GM21825 (cell line): ENCODE measurements around the gene SMLR1.

Experiments used
- ATAC-seq: cut with Tn5 transposase; IDR thresholded peaks from one replicate; pipeline ENCODE4 v1.9.1; 2021; ENCODE audit warnings: mild to moderate bottlenecking, moderate library complexity; ENCODE audit not compliant: unreplicated experiment

Gene SMLR1

GRCh38 chr6:130824978-130825694, 2.1 kb upstream of the SMLR1 start:
- ATAC-seq, result no peak

- no peak for ATAC-seq
Observed at GRCh38 chr6:130825772-130826441, 1.3 kb upstream of the SMLR1 start.

DNA sequence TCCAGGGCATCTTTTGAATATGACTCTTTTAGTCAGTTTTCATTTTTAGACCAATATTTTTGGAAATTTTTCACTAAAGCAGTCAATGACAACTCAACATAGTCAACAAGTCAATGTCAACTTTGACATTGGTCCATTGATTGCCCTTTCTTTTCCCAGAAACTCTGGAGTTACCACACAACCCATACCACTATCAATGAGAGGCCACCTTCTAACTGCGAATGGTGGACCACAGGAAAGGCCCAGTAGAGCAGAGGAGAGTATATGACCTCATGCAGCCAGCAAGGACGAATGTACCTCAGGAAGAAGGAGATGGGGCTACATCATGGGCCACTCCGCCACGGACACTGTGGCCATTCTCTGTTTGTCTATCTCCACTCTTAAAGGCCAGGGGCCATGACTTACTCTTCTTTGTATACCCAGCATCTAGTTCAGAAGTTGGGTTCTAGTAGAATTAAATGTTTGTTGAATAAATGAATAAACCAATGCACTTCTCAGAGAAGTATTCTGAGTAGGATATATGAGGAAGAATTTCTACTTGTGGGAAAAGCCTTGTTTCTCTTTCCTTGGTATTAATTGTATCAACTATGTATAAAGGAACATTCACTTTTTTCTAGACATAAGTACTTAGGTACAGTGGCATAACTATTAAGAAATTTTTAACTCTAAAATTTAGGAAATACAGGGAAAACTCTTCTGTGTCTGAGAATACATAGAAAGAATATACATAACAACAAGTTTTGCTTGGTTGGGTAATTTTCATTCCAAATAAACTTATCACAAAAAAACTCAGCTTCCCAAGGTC, 562 bp upstream of the SMLR1 start:
- no peak for ATAC-seq

DNA sequence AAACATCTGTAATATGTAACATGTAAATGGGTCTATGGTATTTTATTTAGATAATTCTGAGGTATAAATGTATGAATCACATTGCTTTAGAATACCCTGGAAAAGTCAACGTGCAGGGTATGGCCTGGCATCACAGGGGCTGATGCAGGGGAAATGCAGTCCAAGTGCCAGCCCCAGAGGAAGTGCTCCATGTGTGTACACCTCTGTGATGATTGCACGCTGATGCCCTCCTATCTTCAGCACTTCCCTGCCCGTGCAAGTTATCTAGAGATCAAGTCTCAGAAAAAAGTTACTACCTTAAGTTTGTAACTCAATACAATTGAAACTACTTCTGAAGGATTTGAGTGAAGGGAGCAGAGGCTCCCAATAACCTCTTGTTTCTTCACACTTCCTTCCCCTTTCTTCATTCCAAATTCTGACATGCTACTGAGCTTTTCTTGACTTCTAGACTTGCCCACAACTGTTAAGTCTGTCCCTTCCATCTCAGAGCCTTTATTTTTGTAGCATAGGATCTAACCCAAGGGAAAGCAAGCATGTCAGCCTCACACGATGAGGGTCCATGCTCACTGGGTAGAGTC, 2.2 kb downstream of the SMLR1 start:
- no peak for ATAC-seq

GRCh38 chr6:130831607-130832006, 4.4 kb downstream of the SMLR1 start:
- no peak for ATAC-seq

GRCh38 chr6:130833569-130833968, 6.4 kb downstream of the SMLR1 start:
- ATAC-seq, result no peak

DNA sequence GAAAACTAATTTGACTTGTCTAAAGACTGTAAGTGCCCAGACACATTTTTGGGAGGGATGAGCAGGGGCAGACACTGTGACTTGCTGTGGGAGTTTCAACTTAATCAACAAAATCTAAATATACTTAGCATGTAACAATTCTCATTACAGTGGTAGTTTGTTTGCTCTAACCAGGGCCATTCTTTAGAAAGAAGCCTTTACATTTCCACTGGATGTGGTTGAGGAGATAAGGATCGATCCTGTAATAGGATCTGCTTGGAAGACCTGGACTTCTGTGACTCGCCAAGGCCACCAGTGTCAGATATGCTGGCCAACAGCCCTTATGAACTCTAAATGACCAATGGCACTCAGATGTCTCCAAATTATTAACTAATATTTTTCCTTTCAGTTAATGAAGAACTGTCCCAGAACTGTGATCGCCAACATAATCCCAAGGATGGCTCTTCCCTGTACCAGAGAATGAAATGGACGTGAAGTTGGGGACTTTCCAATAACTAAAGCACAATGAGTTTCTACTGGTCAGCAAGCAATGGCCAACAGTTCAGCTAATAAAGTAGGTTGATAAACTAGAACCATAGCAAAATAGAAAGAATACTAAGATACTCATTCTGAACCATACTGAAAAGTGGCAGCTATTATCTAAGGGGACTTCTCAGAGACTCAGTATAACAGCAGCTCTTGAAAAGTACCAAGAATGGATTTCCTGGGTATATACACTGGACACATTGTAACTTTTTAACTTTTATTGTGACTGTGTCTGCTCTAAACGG, 7.5 kb downstream of the SMLR1 start:
- ATAC-seq, result no peak

GRCh38 chr6:130836055-130836640, 8.9 kb downstream of the SMLR1 start:
- no peak for ATAC-seq

GRCh38 chr6:130837067-130837466, 9.9 kb downstream of the SMLR1 start:
- ATAC-seq, result no peak

DNA sequence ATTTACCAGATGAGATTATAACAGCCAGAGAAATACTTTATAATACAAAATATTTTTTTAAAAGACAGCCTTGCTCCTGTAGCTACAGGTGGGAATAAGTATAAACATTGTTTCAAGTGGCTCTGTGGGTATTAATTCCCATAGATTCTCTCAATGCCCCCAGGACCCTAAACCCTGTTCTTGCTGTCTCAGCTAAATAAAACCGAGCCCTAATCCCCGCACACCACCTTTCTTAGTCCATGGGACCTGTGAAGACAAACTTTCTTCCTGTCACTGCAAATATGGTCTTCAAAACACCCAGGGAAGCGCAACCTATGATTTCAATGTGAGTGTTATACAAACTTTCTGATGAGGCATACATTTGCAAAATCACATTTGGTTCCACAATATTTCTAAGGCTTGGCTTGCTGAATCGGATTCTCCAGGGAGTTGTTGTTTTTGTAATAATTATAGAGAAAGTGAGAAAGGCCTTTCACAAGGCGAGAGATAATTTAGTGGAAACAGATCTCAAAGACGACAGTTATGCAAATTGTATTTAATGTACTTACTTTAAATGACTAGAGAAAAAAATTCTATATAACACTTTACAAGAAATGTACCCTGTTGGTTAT, 11.1 kb downstream of the SMLR1 start:
- ATAC-seq, result no peak

GRCh38 chr6:130838951-130839350, 11.7 kb downstream of the SMLR1 start:
- no peak for ATAC-seq

DNA sequence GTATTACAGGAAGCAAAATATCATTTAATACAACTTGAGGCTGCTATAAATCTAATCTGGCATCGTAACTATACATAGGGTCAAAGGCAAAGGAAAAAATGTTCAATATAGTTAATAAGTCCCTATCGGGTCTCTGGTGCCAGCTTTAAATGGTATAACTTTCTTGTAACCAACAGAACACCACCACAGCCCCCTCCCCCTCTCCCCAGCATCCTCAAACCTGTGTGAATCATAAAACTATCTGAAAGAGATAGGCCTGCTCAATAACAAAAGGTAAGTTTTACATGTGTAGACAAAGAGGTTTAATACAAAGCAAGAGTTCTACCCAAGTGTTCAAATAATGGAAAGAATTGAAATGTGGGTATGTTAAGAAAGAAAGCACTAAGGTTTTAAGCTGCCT, 12.2 kb downstream of the SMLR1 start:
- ATAC-seq, result no peak

GRCh38 chr6:130840050-130840449, 12.8 kb downstream of the SMLR1 start:
- no peak for ATAC-seq

DNA sequence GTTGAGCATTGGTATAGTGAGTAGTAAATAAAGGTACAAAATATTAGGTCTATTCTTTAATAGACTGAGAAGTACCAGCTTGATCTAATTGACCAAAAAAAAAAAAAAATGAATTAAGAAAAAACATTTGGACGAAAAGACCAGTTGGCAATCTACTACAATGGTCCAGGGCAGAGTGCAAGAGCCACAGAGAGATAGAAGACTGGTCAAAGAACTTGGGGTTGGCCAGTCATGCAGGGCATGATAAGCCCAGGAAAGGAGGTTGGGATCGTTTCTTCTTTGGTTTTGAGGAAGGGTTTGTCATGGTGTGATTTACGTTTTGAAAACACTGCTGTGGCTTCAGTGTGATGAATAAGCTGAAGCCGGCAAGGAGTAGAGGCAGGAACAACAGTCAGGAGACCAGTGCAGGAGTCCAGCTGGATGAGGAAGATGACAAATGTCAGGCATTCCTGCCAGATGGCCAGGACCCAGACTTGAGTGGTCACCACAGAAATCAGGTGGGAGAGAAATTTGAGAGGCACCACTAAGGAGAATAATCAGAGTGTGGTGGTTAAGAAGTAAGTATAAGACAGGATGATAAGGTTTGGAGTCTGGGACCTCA, 14.0 kb downstream of the SMLR1 start:
- ATAC-seq, result no peak

- peak; percentile 78 for ATAC-seq
Observed at GRCh38 chr6:130843575-130844320, 16.5 kb downstream of the SMLR1 start.

DNA sequence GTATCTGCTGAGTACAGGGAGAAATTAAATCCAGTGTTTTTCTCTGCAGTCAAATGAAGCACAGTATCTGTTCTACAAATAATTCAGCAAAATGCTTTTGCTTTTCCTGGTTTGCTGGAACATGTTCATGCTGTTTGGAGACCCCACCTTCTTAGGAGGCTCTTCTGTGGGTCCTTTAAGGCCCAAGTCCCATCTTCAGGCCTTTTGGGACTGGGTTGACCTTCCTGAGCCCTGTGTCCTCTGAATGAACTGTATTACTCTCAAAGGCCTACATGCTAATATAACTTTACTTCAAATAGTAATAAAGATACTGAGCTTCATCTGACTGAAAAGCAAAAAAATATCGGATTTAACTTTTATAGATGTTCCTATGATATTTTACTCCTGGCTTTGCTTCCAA, 19.3 kb downstream of the SMLR1 start:
- no peak for ATAC-seq

- no peak for ATAC-seq
Observed at GRCh38 chr6:130847001-130847910, 20.1 kb downstream of the SMLR1 start.

- ATAC-seq, result peak; percentile 91
Observed at GRCh38 chr6:130848945-130849344, 21.7 kb downstream of the SMLR1 start.
